ENCODE results near the gene APOBEC4. TPM values are rescaled to one million over a fixed set of nuclear protein-coding genes. Genes with fewer than 3 reads are reported as not detected.

Gene APOBEC4
- total and polyA plus RNA-seq, 2 of the 8 experiments (the other 6 are each of a cell fraction or from before 2014, with no cell fraction given), result not detected

DNA sequence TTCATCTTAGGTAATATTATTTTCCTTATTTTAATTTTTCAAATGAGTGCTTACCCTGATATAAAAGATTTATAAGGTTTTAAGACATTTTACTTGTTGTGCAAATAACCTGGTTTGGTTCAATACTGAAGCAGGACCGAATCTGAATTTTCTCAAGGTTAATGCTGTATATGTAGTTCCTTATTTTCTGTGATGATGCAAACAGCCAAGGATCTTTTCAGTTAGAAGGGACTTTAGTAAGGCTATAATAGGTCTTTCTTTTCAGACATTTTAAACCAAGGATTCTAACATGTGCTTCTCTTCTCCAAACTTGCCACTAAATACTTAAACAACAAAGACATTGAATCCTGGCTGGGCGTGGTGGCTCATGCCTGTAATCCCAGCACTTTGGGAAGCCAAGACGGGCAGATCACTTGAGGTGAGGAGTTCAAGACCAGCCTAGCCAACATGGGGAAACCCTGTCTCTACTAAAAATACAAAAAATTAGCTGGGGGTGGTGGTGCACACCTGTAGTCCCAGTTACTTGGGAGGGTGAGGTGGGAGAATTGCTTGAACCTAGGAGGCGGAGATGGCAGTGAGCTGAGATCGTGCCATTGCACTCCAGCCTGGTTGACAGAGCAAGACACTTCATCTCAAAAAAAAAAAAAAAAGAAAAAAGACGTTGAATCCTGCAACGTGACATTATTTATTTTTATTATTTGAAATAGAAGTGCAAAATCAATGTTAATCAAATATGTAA, 14.3 kb downstream of the APOBEC4 start:
- no peak overlapping the region for H2BK12ac ChIP-seq (ENCODE audit: low read depth, low read length)
- no peak overlapping the region for H2BK15ac ChIP-seq (ENCODE audit: low read length)
- no peaks in the 10 kb centered on the region for H4K20me1 ChIP-seq (replicated peaks in 1 of 2; ENCODE audit: control insufficient read depth in 1 of 2, insufficient read depth in 2 of 2, low read length in 2 of 2)
- CTCF ChIA-PET (ENCODE audit: partially characterized antibody), result interaction anchor here (1.8 kb wide), 1 partner anchor 16 kb away, joined by 5 read pairs; no protein-coding TSS in a partner anchor
- no peak overlapping the region for H2AK5ac ChIP-seq (ENCODE audit: low read depth, low read length)
- no peaks in the 10 kb centered on the region for H3K79me1 ChIP-seq (ENCODE audit: low read depth, low read length)
- H2BK20ac ChIP-seq (ENCODE audit: low read length), result no peak overlapping the region
- H3K27me3 ChIP-seq (replicated peaks in 1 of 4; ENCODE audit: control insufficient read depth in 3 of 4, extremely low read depth in 1 of 4, insufficient read depth in 3 of 4, low read length in 3 of 4), result peaks cover 0 to 7% (median 0%) of the 10 kb centered on the region in 4 experiments; a peak in 3 of 7 replicates
- no peak overlapping the region for H4K8ac ChIP-seq (ENCODE audit: extremely low read depth, insufficient read depth, low read length)
- peaks cover 0 to 8% (median 2%) of the 10 kb centered on the region in 4 experiments; a peak in 2 of 7 replicates for H3K4me1 ChIP-seq (replicated peaks in 1 of 4; ENCODE audit: control insufficient read depth in 3 of 4, insufficient read depth in 4 of 4, low read length in 3 of 4)
- no peak overlapping the region for H4K91ac ChIP-seq (replicated peaks; ENCODE audit: insufficient read length, low read length)
- H3K23ac ChIP-seq (ENCODE audit: insufficient read length), result no peak overlapping the region
- no peaks in the 10 kb centered on the region for H3K9me3 ChIP-seq (ENCODE audit: insufficient read depth in 2 of 2, low read depth in 1 of 2, low read length in 1 of 2)
- no peak overlapping the region for H2AFZ ChIP-seq (ENCODE audit: low read length)
- no peak overlapping the region for H4K5ac ChIP-seq (ENCODE audit: insufficient read length, low read depth, low read length)
- 84% methylated on average over 7 of the region's 7 CpGs; no CpG with 5 or more reads in 1 of the 2 experiments for WGBS, 2 experiments (ENCODE audit: extremely low coverage in 1 of 2, insufficient coverage in 1 of 2, insufficient read length in 1 of 2, insufficient replicate concordance in 2 of 2, low coverage in 1 of 2, low lambda C conversion rate in 2 of 2, missing lambda C conversion rate in 1 of 2)
- no peaks in the 10 kb centered on the region for H3K36me3 ChIP-seq (ENCODE audit: control insufficient read depth in 2 of 4, insufficient read depth in 4 of 4, low read length in 3 of 4)
- H3K18ac ChIP-seq (ENCODE audit: extremely low read depth, low read length), result no peak overlapping the region
- FAIRE-seq (no peak), DNase-seq (ENCODE audit: low read depth in 1 of 2, low spot score in 2 of 2) (no peak)
- H3K14ac ChIP-seq (ENCODE audit: insufficient read length), result no peak overlapping the region
- H3K79me2 ChIP-seq (ENCODE audit: control insufficient read depth in 1 of 2, insufficient read depth in 2 of 2, low read length in 2 of 2), result peaks cover 0 to 9% of the 10 kb centered on the region in 2 experiments; a peak in 2 of 4 replicates
- no peak overlapping the region for H2BK5ac ChIP-seq (ENCODE audit: low read depth, low read length)
- H3K9ac ChIP-seq (replicated peaks in 1 of 4; ENCODE audit: extremely low read depth in 1 of 4, low read depth in 3 of 4, low read length in 3 of 4), result no peak overlapping the region
- no peak overlapping the region for H3K4me2 ChIP-seq (ENCODE audit: insufficient read depth in 1 of 2, low read depth in 2 of 2, low read length in 2 of 2)
- peaks cover 6% of the 10 kb centered on the region for H3K23me2 ChIP-seq (ENCODE audit: low read depth, low read length)
- H2BK120ac ChIP-seq (replicated peaks; ENCODE audit: low read depth, low read length), result no peak overlapping the region
- POLR2A ChIA-PET (ENCODE audit: partially characterized antibody), result no interaction called here
- TF ChIP-seq, protein P1, sequence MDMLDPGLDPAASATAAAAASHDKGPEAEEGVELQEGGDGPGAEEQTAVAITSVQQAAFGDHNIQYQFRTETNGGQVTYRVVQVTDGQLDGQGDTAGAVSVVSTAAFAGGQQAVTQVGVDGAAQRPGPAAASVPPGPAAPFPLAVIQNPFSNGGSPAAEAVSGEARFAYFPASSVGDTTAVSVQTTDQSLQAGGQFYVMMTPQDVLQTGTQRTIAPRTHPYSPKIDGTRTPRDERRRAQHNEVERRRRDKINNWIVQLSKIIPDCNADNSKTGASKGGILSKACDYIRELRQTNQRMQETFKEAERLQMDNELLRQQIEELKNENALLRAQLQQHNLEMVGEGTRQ (IDR thresholded peaks at IDR 0.05; ENCODE audit: low read length), result no peak
- no peak overlapping the region for H3K56ac ChIP-seq (replicated peaks; ENCODE audit: insufficient read length, low read depth, low read length)
- no peak overlapping the region for H3K27ac ChIP-seq (ENCODE audit: low read depth, low read length)
- H3K4ac ChIP-seq (replicated peaks; ENCODE audit: insufficient read length, low read depth, low read length), result no peak overlapping the region
- H3K4me3 ChIP-seq (ENCODE audit: extremely low read depth in 1 of 4, insufficient read depth in 2 of 4, low read depth in 3 of 4, low read length in 4 of 4), result no peak overlapping the region
